GM18951 (cell line): ENCODE results near the gene HERC6.
"Not testable (repeated sequence)": the region's sequence is repeated elsewhere in the genome, so short reads cannot be mapped to it uniquely, and the experiment has no call there.

Source experiments
- POLR2A ChIP-seq: IDR thresholded peaks from 4 replicates; pipeline ENCODE4 v1.6.1; 2011; ENCODE audit warnings: mild to moderate bottlenecking; ENCODE audit not compliant: insufficient read length, insufficient read depth; ENCODE audit errors: extremely low read depth
- in situ Hi-C: fragments of 300-500 bp; cut with MboI; formaldehyde crosslinking; loops from one replicate; pipeline ENCODE4 v1.12.0; 2022; ENCODE audit warnings: low sequenced_read_pairs, mixed read lengths, inconsistent platforms; ENCODE audit not compliant: unreplicated experiment

The HERC6 gene

GRCh38 chr4:88378691-88379559, at the start of gene HERC6:
HERC6 (plus strand) TSS chr4:88378852; CDS start chr4:88378922, 70 bp downstream.
- TF ChIP-seq POLR2A, result peak; percentile 55
- in situ Hi-C loops, result loop anchor here (10.0 kb wide), 1 partner anchor 136 kb away; no protein-coding TSS in a partner anchor

- in situ Hi-C loops, result no loop called here
- no peak for TF ChIP-seq POLR2A
Observed at GRCh38 chr4:88333741-88334405, 44.8 kb upstream of the HERC6 start.

- in situ Hi-C loops, result no loop called here
- no peak for TF ChIP-seq POLR2A
Observed at GRCh38 chr4:88335092-88335665, 43.5 kb upstream of the HERC6 start.

GRCh38 chr4:88341227-88342192, 37.1 kb upstream of the HERC6 start:
- no peak for TF ChIP-seq POLR2A
- in situ Hi-C loops, result no loop called here

GRCh38 chr4:88346902-88347301, 31.8 kb upstream of the HERC6 start:
- in situ Hi-C loops, result not testable (repeated sequence)

GRCh38 chr4:88348761-88349160, 29.9 kb upstream of the HERC6 start:
- in situ Hi-C loops, result not testable (repeated sequence)

- in situ Hi-C loops, result no loop called here
- no peak for TF ChIP-seq POLR2A
Observed at GRCh38 chr4:88350786-88351185, 27.9 kb upstream of the HERC6 start.

GRCh38 chr4:88352062-88352740, 26.5 kb upstream of the HERC6 start:
- TF ChIP-seq POLR2A, result no peak
- in situ Hi-C loops, result no loop called here

GRCh38 chr4:88353324-88353723, 25.3 kb upstream of the HERC6 start:
- TF ChIP-seq POLR2A, result no peak
- in situ Hi-C loops, result no loop called here

- TF ChIP-seq POLR2A, result no peak
- in situ Hi-C loops, result no loop called here
Observed at GRCh38 chr4:88356771-88357170, 21.9 kb upstream of the HERC6 start.

GRCh38 chr4:88357262-88357661, 21.4 kb upstream of the HERC6 start:
- TF ChIP-seq POLR2A, result no peak
- in situ Hi-C loops, result no loop called here

GRCh38 chr4:88359558-88359957, 19.1 kb upstream of the HERC6 start:
- in situ Hi-C loops, result no loop called here
- no peak for TF ChIP-seq POLR2A
